IMR-90 (cell line): ENCODE measurements around the gene EIF2S2.

Experiments
- BHLHE40 ChIP-seq: fragments of 150-350 bp; IDR thresholded peaks from 2 replicates; pipeline ENCODE4 v1.6.1; 2016; ENCODE audit warnings: mild to moderate bottlenecking, low read depth, low read length
- CEBPB ChIP-seq: IDR thresholded peaks from 2 replicates; pipeline ENCODE4 v1.6.1; 2012; ENCODE audit warnings: low read depth, low read length, improper control_type of control experiment
- CTCF ChIP-seq: conservative IDR thresholded peaks from 2 replicates; pipeline ENCODE4 v1.5.1; 2012; ENCODE audit warnings: mild to moderate bottlenecking, low read depth, low read length, improper control_type of control experiment
- ELK1 ChIP-seq: fragments of 150-350 bp; IDR thresholded peaks from 2 replicates; pipeline ENCODE4 v1.6.1; 2016; ENCODE audit warnings: low read depth, mild to moderate bottlenecking, low read length, moderate library complexity, borderline replicate concordance
- FOS ChIP-seq: fragments of 150-350 bp; IDR thresholded peaks from 2 replicates; pipeline ENCODE4 v1.6.1; 2016; ENCODE audit warnings: low read depth, low read length
- MXI1 ChIP-seq: IDR thresholded peaks from 2 replicates; pipeline ENCODE4 v1.6.1; 2012; ENCODE audit warnings: low read depth, mild to moderate bottlenecking, low read length, moderate library complexity, borderline replicate concordance
- POLR2A ChIP-seq: IDR thresholded peaks from 2 replicates; pipeline ENCODE4 v1.6.1; 2012; ENCODE audit warnings: mild to moderate bottlenecking, low read depth, low read length
- RAD21 ChIP-seq: IDR thresholded peaks from 2 replicates; pipeline ENCODE4 v1.6.1; 2012; ENCODE audit warnings: low read length, improper control_type of control experiment
- RCOR1 ChIP-seq: IDR thresholded peaks from 2 replicates; pipeline ENCODE4 v1.6.1; 2012; ENCODE audit warnings: mild to moderate bottlenecking, low read length, improper control_type of control experiment; ENCODE audit not compliant: insufficient replicate concordance
- RFX5 ChIP-seq: IDR thresholded peaks from 2 replicates; pipeline ENCODE4 v1.8.0; 2012; ENCODE audit warnings: low read depth, mild to moderate bottlenecking, low read length, moderate library complexity
- SMC3 ChIP-seq: fragments of 150-350 bp; IDR thresholded peaks from 2 replicates; pipeline ENCODE4 v1.6.1; 2016; ENCODE audit warnings: low read depth, mild to moderate bottlenecking, antibody characterized with exemption, low read length, moderate library complexity
- USF2 ChIP-seq: fragments of 150-350 bp; IDR thresholded peaks from 2 replicates; pipeline ENCODE4 v1.6.1; 2017; ENCODE audit warnings: mild to moderate bottlenecking, antibody characterized with exemption, low read length, low read depth

- no peak for TF ChIP-seq CTCF
- no peak for TF ChIP-seq POLR2A
- no peak for TF ChIP-seq MXI1
- no peak for TF ChIP-seq FOS
- no peak for TF ChIP-seq RCOR1
- TF ChIP-seq USF2: no peak
- no peak for TF ChIP-seq RAD21
- peak; percentile 75 for TF ChIP-seq CEBPB
- TF ChIP-seq SMC3: no peak
- no peak for TF ChIP-seq BHLHE40
- no peak for TF ChIP-seq RFX5
- no peak for TF ChIP-seq ELK1
Observed at GRCh38 chr20:34096699-34097444, 15.2 kb downstream of the EIF2S2 start.
